K562 (cell line): ENCODE measurements around the gene SH2D3A. TPM values are rescaled to one million over a fixed set of nuclear protein-coding genes. Genes with fewer than 3 reads are reported as not detected.

Experiments used
- ATAC-seq: fragments of 200-7000 bp; cut with Tn5 transposase; 3 replicates; pipeline ENCODE4 v1.9.1; 2020; ENCODE audit warnings: moderate library complexity
- BruUV-seq: library from RNA; stranded (reverse); fragments of 400-500 nt; replicated peaks from 2 replicates; lab custom pipeline; 2021; lab: Mats Ljungman, UMichigan
- CTCF ChIA-PET: fragments of 300-600 bp; formaldehyde crosslinking; extraction: SDS; loops from one replicate; lab custom pipeline; 2021; ENCODE audit warnings: low intra/inter-chr PET ratio; lab: Yijun Ruan, JAX
- POLR2A ChIA-PET: fragments of 300-600, 350-650 bp; sonication (Branson Sonifier 250); formaldehyde crosslinking; extraction: SDS; loops from one replicate; lab custom pipeline; 2021; ENCODE audit warnings: antibody characterized with exemption, inconsistent platforms; lab: Yijun Ruan, JAX
- DNase-seq, 4 experiments: peaks; one replicate each; pipeline versions ENCODE4 v3.0.0 to v3.0.0-alpha.2; 2011 to 2018; ENCODE audit warnings: low spot score in 3 of 4, mixed read lengths in 3 of 4; ENCODE audit errors: extremely low read depth in 1 of 4
- FAIRE-seq: peaks from 2 replicates; lab custom pipeline; 2011; peaks lifted over from hg19 to GRCh38; lab: Jason Lieb, UNC
- H2AFZ ChIP-seq: 2 replicates; pipeline ENCODE4 v1.6.0; 2011; ENCODE audit warnings: low read depth, low read length, control low read depth, inconsistent platforms
- H3K27ac ChIP-seq: fragments of 200-600 bp; 3 replicates; pipeline ENCODE4 v1.8.0; 2011; ENCODE audit warnings: low read depth, mild to moderate bottlenecking, control low read depth, inconsistent platforms, low read length, moderate library complexity, mixed read lengths; ENCODE audit errors: extremely low read depth
- H3K27me3 ChIP-seq, 2 experiments: fragments of 300-600 bp in 1 of 2; 2 replicates in 1 of 2; 3 replicates in 1 of 2; pipeline versions ENCODE4 v1.6.0 to v1.8.0; 2011; ENCODE audit warnings: inconsistent platforms in 2 of 2, low read length in 2 of 2, mild to moderate bottlenecking in 1 of 2, mixed read lengths in 1 of 2, moderate library complexity in 1 of 2; ENCODE audit not compliant: control insufficient read depth in 2 of 2, insufficient read depth in 2 of 2
- H3K36me3 ChIP-seq: fragments of 300-600 bp; 3 replicates; pipeline ENCODE4 v1.8.0; 2011; ENCODE audit warnings: mild to moderate bottlenecking, low read length, inconsistent platforms; ENCODE audit not compliant: control insufficient read depth, insufficient read depth
- H3K4me1 ChIP-seq, 2 experiments: fragments of 200-600 bp in 1 of 2; replicated peaks in 1 of 2; 2 replicates in 1 of 2; 3 replicates in 1 of 2; pipeline versions ENCODE4 v1.5.1 to v1.8.0; 2011; ENCODE audit warnings: inconsistent platforms in 2 of 2, low read length in 2 of 2, mild to moderate bottlenecking in 1 of 2, mixed read lengths in 1 of 2, moderate library complexity in 1 of 2; ENCODE audit not compliant: control insufficient read depth in 2 of 2, insufficient read depth in 2 of 2
- H3K4me2 ChIP-seq: 2 replicates; pipeline ENCODE4 v1.6.1; 2011; ENCODE audit warnings: low read length, control low read depth, inconsistent platforms, mixed read lengths; ENCODE audit not compliant: insufficient read depth
- H3K4me3 ChIP-seq: fragments of 200-600 bp; sonication (generic), shearing (Covaris generic); 2 replicates; pipeline ENCODE4 v1.5.1; 2016; ENCODE audit warnings: control low read depth, inconsistent platforms
- H3K79me2 ChIP-seq: fragments of 200-600 bp; 3 replicates; pipeline ENCODE4 v1.8.0; 2011; ENCODE audit warnings: low read length, inconsistent platforms; ENCODE audit not compliant: control insufficient read depth, insufficient read depth
- H3K9ac ChIP-seq, 2 experiments: 2 replicates each; pipeline versions ENCODE4 v1.6.0 to v1.6.1; 2011; ENCODE audit warnings: low read depth in 2 of 2, low read length in 2 of 2, control low read depth in 1 of 2, inconsistent platforms in 1 of 2, mild to moderate bottlenecking in 1 of 2, mixed read lengths in 1 of 2; ENCODE audit not compliant: insufficient read depth in 1 of 2
- H3K9me1 ChIP-seq: one replicate; pipeline ENCODE4 v1.6.0; 2011; ENCODE audit warnings: inconsistent platforms, mild to moderate bottlenecking, low read length, moderate library complexity; ENCODE audit not compliant: control insufficient read depth, insufficient read depth
- H3K9me3 ChIP-seq: replicated peaks from 2 replicates; pipeline ENCODE4 v1.5.1; 2011; ENCODE audit warnings: low read depth, low read length, inconsistent platforms; ENCODE audit not compliant: control insufficient read depth, insufficient read depth
- H4K20me1 ChIP-seq: replicated peaks from 2 replicates; pipeline ENCODE4 v1.6.1; 2011; ENCODE audit warnings: low read length, inconsistent platforms, mixed read lengths; ENCODE audit not compliant: control insufficient read depth, insufficient read depth
- BMI1 ChIP-seq: fragments of 150-350 bp; IDR thresholded peaks from 2 replicates; pipeline ENCODE4 v1.6.1; 2014; ENCODE audit warnings: low read length
- HLTF ChIP-seq: fragments of 450-650 bp; IDR thresholded peaks from 2 replicates; pipeline ENCODE4 v1.6.1; 2016
- HNRNPK ChIP-seq: fragments of 200-400 bp; formaldehyde crosslinking; IDR thresholded peaks from one replicate; pipeline ENCODE4 v1.6.1; 2018; ENCODE audit warnings: mild to moderate bottlenecking, low read depth, low read length; ENCODE audit not compliant: poor library complexity, severe bottlenecking
- IRF1 ChIP-seq: sonication (generic); formaldehyde crosslinking; IDR thresholded peaks from 2 replicates; pipeline ENCODE4 v1.8.0; 2022; ENCODE audit warnings: missing genetic modification reagents, mild to moderate bottlenecking, borderline replicate concordance
- NKRF ChIP-seq: fragments of 450-650 bp; IDR thresholded peaks from 2 replicates; pipeline ENCODE4 v1.6.1; 2016; ENCODE audit warnings: borderline replicate concordance
- PBX2 ChIP-seq, 2 experiments: IDR thresholded peaks in 1 of 2; conservative IDR thresholded peaks in 1 of 2; 2 replicates each; pipeline ENCODE4 v1.6.1; 2016; ENCODE audit warnings: low read depth in 2 of 2, mild to moderate bottlenecking in 1 of 2, missing compliant biosample characterization in 1 of 2, missing genetic modification characterization in 1 of 2, moderate library complexity in 1 of 2
- RBM25 ChIP-seq: fragments of 200-400 bp; formaldehyde crosslinking; IDR thresholded peaks from 2 replicates; pipeline ENCODE4 v1.6.1; 2018; ENCODE audit warnings: low read length, low read depth, moderate library complexity; ENCODE audit not compliant: severe bottlenecking
- TBL1XR1 ChIP-seq, 2 experiments: IDR thresholded peaks; 2 replicates each; pipeline ENCODE4 v1.6.1; 2012; ENCODE audit warnings: improper control_type of control experiment in 2 of 2, low read length in 2 of 2, mild to moderate bottlenecking in 1 of 2
- ZNF695 ChIP-seq: fragments of 450-650 bp; formaldehyde crosslinking; IDR thresholded peaks from 2 replicates; pipeline ENCODE4 v1.4.0; 2020; ENCODE audit warnings: mild to moderate bottlenecking, moderate library complexity
- WGBS: fragments of 100-300 bp; shearing (Covaris generic); methylation state at CpG from one replicate; pipeline ENCODE4 v1.1.6; 2016; ENCODE audit warnings: low coverage, mixed read lengths; ENCODE audit not compliant: insufficient coverage; ENCODE audit errors: missing lambda C conversion rate; 5-methylcytosine and 5-hydroxymethylcytosine counted together
- in situ Hi-C: fragments of 300-500 bp; cut with MboI; formaldehyde crosslinking; loops from 4 replicates; pipeline ENCODE4 v1.15.0; 2018; ENCODE audit warnings: inconsistent platforms, mixed read lengths
- intact Hi-C: fragments of 100-400 bp; cut with micrococcal nuclease; formaldehyde crosslinking; loops from 2 replicates; pipeline ENCODE4 v1.14.2; 2022
- polyA plus RNA-seq, 8 experiments: library from polyadenylated mRNA; depleted of rRNA in 4 of 8; stranded (reverse) in 5 of 8; unstranded in 3 of 8; fragments of >200 nt; fragmentation: Nextera tagmentation in 2 of 8; fragmentation: Illumina TruSeq in 1 of 8; extraction: Ambion mirVana in 2 of 8; extraction: Trizol in 1 of 8; gene quantifications; 2 replicates each; pipeline versions ENCODE4 v1.2.1 to v1.2.3, GENCODE V29; 2011 to 2014; ENCODE audit warnings: inconsistent platforms in 1 of 8, missing spikeins in 1 of 8
- total RNA-seq, 7 experiments: library from RNA; depleted of rRNA in 6 of 7; stranded (reverse); fragments of >200 nt in 6 of 7; fragmentation: Illumina TruSeq in 2 of 7; extraction: Trizol in 2 of 7; gene quantifications; 2 replicates each; pipeline versions ENCODE4 v1.2.1 to v1.2.3, GENCODE V29; 2011 to 2021; ENCODE audit warnings: low replicate concordance in 1 of 7

Gene SH2D3A
- total and polyA plus RNA-seq, 9 of the 15 experiments (the other 6 are each of a cell fraction or from before 2014, with no cell fraction given): 0.75 to 26.3 (median 8.9) TPM

- DNase-seq (no peak), FAIRE-seq (no peak), ATAC-seq (no peak)
- Histone ChIP-seq H3K9me3 (peaks cover 4% of the 10 kb centered on the region; the same call in 1 of the 2 replicates), H3K27me3 (no peaks in the 10 kb centered on the region), H3K4me2 (no peak overlapping the region), H4K20me1 (no peaks in the 10 kb centered on the region), H3K27ac (no peak overlapping the region), H3K9ac (no peak overlapping the region), H3K79me2 (peaks cover 4% of the 10 kb centered on the region; the same call in 1 of the 3 replicates), H3K36me3 (no peaks in the 10 kb centered on the region), H2AFZ (no peak overlapping the region), H3K4me1 (peaks cover 3 to 10% of the 10 kb centered on the region in 2 experiments; a peak in 4 of 5 replicates), H3K9me1 (no peaks in the 10 kb centered on the region), H3K4me3 (no peak overlapping the region)
- 40% methylated on average over 5 of the region's 5 CpGs for WGBS
- in situ Hi-C loops (no loop called here), intact Hi-C loops (no loop called here)
- no TSS peak for BruUV-seq
- TF ChIP-seq HNRNPK: no peak
- TF ChIP-seq IRF1 (CRISPR knock-in tag): no peak
- ChIA-PET POLR2A (interaction anchor here (0.6 to 1.4 kb wide), 2 partner anchors 8 to 1059 kb away, joined by 3 read pairs; no protein-coding TSS in a partner anchor), CTCF (no interaction called here)
Observed at GRCh38 chr19:6807291-6807690, 40.1 kb upstream of the SH2D3A start.

- no TSS peak for BruUV-seq
- peaks cover 8 to 15% of the 10 kb centered on the region in 2 experiments for H3K4me1 ChIP-seq
- DNase-seq (peak; percentile 57 to 76 (median 60)), FAIRE-seq (peak; percentile 86), ATAC-seq (peak; percentile 100)
- ChIA-PET POLR2A (interaction anchor here (0.7 to 1.4 kb wide), 2 partner anchors 9 to 274 kb away, joined by 3 read pairs; no protein-coding TSS in a partner anchor), CTCF (no interaction called here)
- no peak overlapping the region for H3K27ac ChIP-seq
- in situ Hi-C loops: no loop called here
- no peaks in the 10 kb centered on the region for H3K27me3 ChIP-seq
- no peak overlapping the region for H2AFZ ChIP-seq
- no peaks in the 10 kb centered on the region for H3K9me1 ChIP-seq
- no peak overlapping the region for H3K4me2 ChIP-seq
- intact Hi-C loops: no loop called here
- peaks cover 4% of the 10 kb centered on the region; the same call in 1 of the 3 replicates for H3K79me2 ChIP-seq
- H3K9ac ChIP-seq: no peak overlapping the region
- H4K20me1 ChIP-seq: no peaks in the 10 kb centered on the region
- no peaks in the 10 kb centered on the region for H3K36me3 ChIP-seq
- H3K9me3 ChIP-seq: peaks cover 4% of the 10 kb centered on the region; the same call in 1 of the 2 replicates
- WGBS: 14% methylated on average over 4 of the region's 4 CpGs
- H3K4me3 ChIP-seq: no peak overlapping the region
- TF ChIP-seq HLTF (0 out of 2 replicates have a peak, but pooled peaks have one; percentile 40), PBX2 (CRISPR knock-in tag; IDR thresholded peaks at IDR 0.05; ENCODE audit: low read depth) (no peak), PBX2 (tag; conservative IDR thresholded peaks at IDR 0.05; ENCODE audit: low read depth) (peak; percentile 50), ZNF695 (no peak), TBL1XR1 (IDR thresholded peaks at IDR 0.05; ENCODE audit: low read length in 2 of 2) (no peak), NKRF (no peak), RBM25 (peak; percentile 94), BMI1 (no peak)
Observed at GRCh38 chr19:6806488-6806887, 39.3 kb upstream of the SH2D3A start.
